Stimulated activated CD4-positive, alpha-beta T cell treated with anti-CD3 and anti-CD28 coated beads, Interleukin-2, amount 100 ng/mL, for 24 hours (primary cell): ENCODE measurements around the gene CARMIL3.

Source experiments
- DNase-seq, 2 donors: peaks; one replicate each; pipeline ENCODE4 v3.0.0-alpha.2; 2020

The CARMIL3 gene

DNA sequence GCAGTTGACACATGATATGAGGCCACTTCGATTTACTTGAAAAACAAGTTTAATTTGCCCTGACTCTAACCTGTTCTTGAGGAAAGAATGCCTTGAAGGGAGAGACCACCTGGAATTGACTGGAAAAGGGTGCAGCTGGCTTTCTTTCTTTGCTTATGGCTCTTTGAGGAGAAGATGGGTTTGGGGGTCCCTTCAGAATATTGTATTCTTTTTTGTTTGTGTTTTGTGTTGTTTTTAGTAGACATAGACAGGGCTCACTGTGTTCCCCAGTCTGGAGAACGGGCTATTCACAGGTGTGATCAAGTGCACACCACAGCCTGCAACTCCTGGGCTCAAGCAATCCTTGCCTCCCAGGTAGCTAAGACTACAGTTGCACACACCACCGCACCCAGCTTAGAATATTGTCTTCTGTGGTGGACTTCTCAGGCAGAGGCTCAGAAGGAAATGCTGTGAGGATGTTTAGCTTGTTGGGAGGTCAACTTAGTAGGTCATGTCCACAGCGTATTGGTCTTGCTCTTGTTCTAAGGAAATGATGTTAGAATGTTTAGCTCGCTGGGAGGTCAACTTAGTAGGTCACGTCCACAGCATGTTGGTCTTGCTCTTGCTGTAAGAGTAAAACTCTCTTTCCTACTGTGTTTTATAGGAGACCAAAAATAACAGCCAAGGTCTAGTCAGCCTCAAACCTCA is 64.5 kb downstream of the CARMIL3 start:
- no peak for DNase-seq

DNA sequence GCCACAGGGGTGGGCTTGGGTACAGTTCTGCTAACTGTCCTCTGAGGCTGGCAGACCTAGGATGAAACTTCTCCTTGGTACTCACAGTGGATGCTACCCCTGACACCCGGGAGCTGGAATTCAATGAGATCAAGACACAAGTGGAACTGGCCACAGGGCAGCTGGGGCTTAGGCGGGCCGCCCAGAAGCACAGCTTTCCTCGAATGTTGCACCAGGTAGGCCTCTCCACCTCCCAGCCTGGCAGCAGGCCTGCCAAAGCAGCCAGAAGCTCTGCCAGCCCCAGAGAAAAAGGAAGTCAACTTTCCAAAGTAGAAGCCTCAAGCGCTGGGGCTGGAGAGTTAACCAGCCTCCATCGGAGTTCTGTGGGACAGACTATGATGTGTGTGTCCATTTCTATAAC is 65.4 kb downstream of the CARMIL3 start:
- DNase-seq: no peak
